HG03280 (cell line): ENCODE data around the gene PDE4D.
"Not testable (repeated sequence)": the region's sequence is repeated elsewhere in the genome, so short reads cannot be mapped to it uniquely, and the experiment has no call there.

ENCODE experiments used
- ATAC-seq: cut with Tn5 transposase; IDR thresholded peaks from one replicate; pipeline ENCODE4 v1.9.1; 2021; ENCODE audit warnings: mild to moderate bottlenecking, moderate library complexity; ENCODE audit not compliant: unreplicated experiment

PDE4D gene

GRCh38 chr5:59769832-59770231 is 123.7 kb downstream of the PDE4D start:
- ATAC-seq = no peak

- no peak for ATAC-seq
Observed at GRCh38 chr5:59769041-59769360, 124.5 kb downstream of the PDE4D start.

- peak; percentile 57 for ATAC-seq
Observed at GRCh38 chr5:59768152-59769040, 125.1 kb downstream of the PDE4D start.

- ATAC-seq = no peak
Observed at GRCh38 chr5:59767681-59768151, 125.8 kb downstream of the PDE4D start.

- no peak for ATAC-seq
Observed at GRCh38 chr5:59767211-59767605, 126.3 kb downstream of the PDE4D start.

GRCh38 chr5:59766427-59767210 is 126.9 kb downstream of the PDE4D start:
- no peak for ATAC-seq

GRCh38 chr5:59765446-59765845 is 128.1 kb downstream of the PDE4D start:
- no peak for ATAC-seq

- no peak for ATAC-seq
Observed at GRCh38 chr5:59764361-59764760, 129.2 kb downstream of the PDE4D start.

- no peak for ATAC-seq
Observed at GRCh38 chr5:59763541-59763940, 130.0 kb downstream of the PDE4D start.

- not testable (repeated sequence) for ATAC-seq
Observed at GRCh38 chr5:59762232-59762631, 131.3 kb downstream of the PDE4D start.

GRCh38 chr5:59760785-59761348 is 132.7 kb downstream of the PDE4D start:
- peak; percentile 51 for ATAC-seq

GRCh38 chr5:59759600-59760351 is 133.8 kb downstream of the PDE4D start:
- ATAC-seq = no peak

GRCh38 chr5:59758566-59758965 is 135.0 kb downstream of the PDE4D start:
- no peak for ATAC-seq

GRCh38 chr5:59757442-59757841 is 136.1 kb downstream of the PDE4D start:
- no peak for ATAC-seq

- no peak for ATAC-seq
Observed at GRCh38 chr5:59756373-59757035, 137.0 kb downstream of the PDE4D start.

GRCh38 chr5:59755476-59755875 is 138.1 kb downstream of the PDE4D start:
- no peak for ATAC-seq

GRCh38 chr5:59753599-59753998 is 139.9 kb downstream of the PDE4D start:
- no peak for ATAC-seq

GRCh38 chr5:59749782-59750520 is 143.6 kb downstream of the PDE4D start:
- ATAC-seq = no peak

- ATAC-seq = not testable (repeated sequence)
Observed at GRCh38 chr5:59748036-59748663, 145.4 kb downstream of the PDE4D start.
